ENCODE data around the gene PTPRN2. TPM values are rescaled to one million over a fixed set of nuclear protein-coding genes. Genes with fewer than 3 reads are reported as not detected.
"Not testable (repeated sequence)": the region's sequence is repeated elsewhere in the genome, so short reads cannot be mapped to it uniquely, and the experiment has no call there.

The PTPRN2 gene
- total RNA-seq, 8 experiments from 2014 or later = 0.10 to 19.7 (median 10.8) TPM; not detected in 1

DNA sequence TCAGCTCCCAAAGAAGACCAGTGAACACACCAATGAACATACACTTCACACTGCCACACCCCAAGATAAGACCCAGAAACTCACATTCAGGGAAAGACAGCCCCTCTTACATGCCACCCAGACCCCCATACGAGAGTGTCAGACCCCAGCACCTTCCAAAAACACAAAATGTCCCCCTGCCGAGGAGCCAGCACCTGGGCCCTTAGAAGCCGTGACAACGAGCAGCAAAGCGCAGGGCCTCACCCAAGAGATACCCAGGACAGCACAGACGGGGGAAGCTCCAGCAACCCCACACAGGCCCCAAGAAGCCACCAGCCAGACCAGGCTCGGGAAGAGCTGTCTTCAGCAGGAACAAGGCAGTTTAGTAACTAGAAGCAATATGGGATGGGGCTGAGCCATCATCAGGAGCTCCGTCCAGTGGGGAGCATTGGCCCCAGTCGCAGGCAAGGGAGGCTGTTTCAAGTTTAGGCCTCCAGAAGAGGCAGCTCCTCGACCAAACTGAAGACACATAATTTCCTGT, 243.6 kb downstream of the PTPRN2 start:
- no peak overlapping the region for H3K27ac ChIP-seq
- no peaks in the 10 kb centered on the region for H3K4me1 ChIP-seq (replicated peaks in 1 of 2)
- 49 to 80% (median 64%) methylated on average over 1 to 4 of the region's 10 CpGs; no CpG with 5 or more reads in 7 of the 10 experiments for WGBS, 10 experiments
- in situ Hi-C loops (cut with MboI; ENCODE audit: low pct_unique_long_range_greater_than_20kb in 2 of 9, low sequenced_read_pairs in 9 of 9, unreplicated experiment in 9 of 9) = no loop called here
- no peak for ATAC-seq (replicated peaks in 6 of 8)
- no peak overlapping the region for H3K4me3 ChIP-seq

DNA sequence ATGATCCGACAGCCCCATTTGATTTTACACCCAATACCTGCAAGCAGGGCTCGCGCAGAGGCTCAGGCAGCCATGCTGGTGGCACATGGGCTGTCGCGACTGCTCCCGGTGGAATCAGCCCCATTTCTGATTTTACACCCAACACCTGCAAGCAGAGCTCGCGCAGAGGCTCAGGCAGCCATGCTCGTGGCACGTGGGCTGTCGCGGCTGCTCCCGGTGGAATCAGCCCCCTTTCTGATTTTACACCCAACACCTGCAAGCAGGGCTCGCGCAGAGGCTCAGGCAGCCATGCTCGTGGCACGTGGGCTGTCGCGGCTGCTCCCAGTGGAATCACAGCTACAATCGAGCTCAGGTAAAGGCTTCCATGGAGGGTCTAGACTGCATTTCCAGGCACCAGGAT, 244.1 kb downstream of the PTPRN2 start:
- Histone ChIP-seq H3K4me1 (replicated peaks in 1 of 2) (no peaks in the 10 kb centered on the region), H3K4me3 (no peak overlapping the region), H3K27ac (no peak overlapping the region)
- in situ Hi-C loops (cut with MboI; ENCODE audit: low pct_unique_long_range_greater_than_20kb in 2 of 9, low sequenced_read_pairs in 9 of 9, unreplicated experiment in 9 of 9) = no loop called here
- ATAC-seq (replicated peaks in 6 of 8) = no peak
- 60 to 91% (median 83%) methylated on average over 1 to 12 of the region's 20 CpGs; no CpG with 5 or more reads in 2 of the 10 experiments for WGBS, 10 experiments

DNA sequence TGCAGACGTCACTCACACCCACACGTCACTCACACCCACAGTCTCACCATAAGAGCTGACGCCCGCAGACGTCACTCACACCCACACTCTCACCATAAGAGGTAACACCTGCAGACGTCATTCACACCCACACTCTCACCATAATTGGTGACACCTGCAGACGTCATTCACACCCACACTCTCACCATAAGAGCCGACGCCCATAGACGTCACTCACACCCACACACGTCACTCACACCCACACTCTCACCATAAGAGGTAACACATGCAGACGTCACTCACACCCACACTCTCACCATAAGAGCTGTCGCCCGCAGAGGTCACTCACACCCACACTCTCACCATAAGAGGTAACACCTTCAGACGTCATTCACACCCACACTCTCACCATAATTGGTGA, 246.5 kb downstream of the PTPRN2 start:
- in situ Hi-C loops (cut with MboI; ENCODE audit: low pct_unique_long_range_greater_than_20kb in 2 of 9, low sequenced_read_pairs in 9 of 9, unreplicated experiment in 9 of 9); H3K4me3 ChIP-seq; ATAC-seq (replicated peaks in 6 of 8); H3K27ac ChIP-seq; H3K4me1 ChIP-seq (replicated peaks in 1 of 2): not testable (repeated sequence)
- 80% methylated on average over 2 of the region's 15 CpGs; no CpG with 5 or more reads in 9 of the 10 experiments for WGBS, 10 experiments

DNA sequence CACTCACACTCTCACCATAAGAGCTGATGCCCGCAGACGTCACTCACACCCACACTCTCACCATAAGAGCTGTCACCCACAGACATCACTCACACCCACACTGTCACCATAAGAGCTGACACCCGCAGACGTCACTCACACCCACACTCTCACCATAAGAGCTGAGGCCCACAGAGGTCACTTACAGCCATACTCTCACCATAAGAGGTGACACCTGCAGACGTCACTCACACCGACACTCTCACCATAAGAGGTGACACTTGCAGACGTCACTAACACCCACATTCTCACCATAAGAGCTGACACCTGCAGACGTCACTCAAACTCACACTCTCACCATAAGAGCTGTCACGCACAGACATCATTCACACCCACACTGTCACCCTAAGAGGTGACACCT, 250.7 kb downstream of the PTPRN2 start:
- H3K27ac ChIP-seq; H3K4me1 ChIP-seq (replicated peaks in 1 of 2); H3K4me3 ChIP-seq; in situ Hi-C loops (cut with MboI; ENCODE audit: low pct_unique_long_range_greater_than_20kb in 2 of 9, low sequenced_read_pairs in 9 of 9, unreplicated experiment in 9 of 9); ATAC-seq (replicated peaks in 6 of 8): not testable (repeated sequence)
- 32 to 100% (median 80%) methylated on average over 1 to 5 of the region's 9 CpGs; no CpG with 5 or more reads in 7 of the 10 experiments for WGBS, 10 experiments

DNA sequence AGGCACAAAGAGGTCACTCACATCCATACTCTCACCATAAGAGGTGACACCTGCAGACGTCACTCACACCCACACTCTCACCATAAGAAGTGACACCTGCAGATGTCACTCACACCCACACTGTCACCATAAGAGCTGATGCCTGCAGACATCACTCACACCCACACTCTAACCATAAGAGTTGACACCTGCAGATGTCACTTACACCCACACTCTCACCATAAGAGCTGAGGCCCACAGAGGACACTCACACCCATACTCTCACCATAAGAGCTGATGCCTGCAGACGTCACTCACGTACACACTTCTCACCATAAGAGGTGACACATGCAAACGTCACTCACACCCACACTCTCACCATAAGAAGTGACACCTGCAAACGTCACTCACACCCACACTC, 255.1 kb downstream of the PTPRN2 start:
- H3K4me1 ChIP-seq (replicated peaks in 1 of 2); ATAC-seq (replicated peaks in 6 of 8); H3K4me3 ChIP-seq; in situ Hi-C loops (cut with MboI; ENCODE audit: low pct_unique_long_range_greater_than_20kb in 2 of 9, low sequenced_read_pairs in 9 of 9, unreplicated experiment in 9 of 9); H3K27ac ChIP-seq: not testable (repeated sequence)
- 0 to 40% (median 17%) methylated on average over 1 of the region's 5 CpGs; no CpG with 5 or more reads in 6 of the 10 experiments for WGBS, 10 experiments

DNA sequence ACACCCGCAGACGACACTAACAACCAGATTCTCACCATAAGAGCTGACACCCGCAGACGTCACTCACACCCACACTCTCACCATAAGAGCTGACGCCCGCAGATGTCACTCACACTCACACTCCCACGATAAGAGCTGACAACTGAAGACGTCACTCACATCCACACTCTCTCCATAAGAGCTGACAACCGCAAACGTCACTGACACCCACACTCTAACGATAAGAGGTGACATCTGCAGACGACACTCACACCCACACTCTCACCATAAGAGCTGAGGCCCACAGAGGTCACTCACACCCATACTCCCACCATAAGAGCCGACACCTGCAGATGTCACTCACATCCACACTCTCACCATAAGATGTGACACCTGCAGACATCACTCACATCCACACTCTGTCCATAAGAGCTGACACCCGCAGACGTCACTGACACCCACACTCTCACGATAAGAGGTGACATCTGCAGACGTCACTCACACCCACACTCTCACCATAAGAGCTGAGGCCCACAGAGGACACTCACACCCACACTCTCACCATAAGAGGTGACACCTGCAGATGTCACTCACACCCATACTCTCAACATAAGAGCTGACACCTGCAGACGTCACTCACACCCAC, 255.7 kb downstream of the PTPRN2 start:
- ATAC-seq (replicated peaks in 6 of 8); H3K27ac ChIP-seq; H3K4me1 ChIP-seq (replicated peaks in 1 of 2); H3K4me3 ChIP-seq; in situ Hi-C loops (cut with MboI; ENCODE audit: low pct_unique_long_range_greater_than_20kb in 2 of 9, low sequenced_read_pairs in 9 of 9, unreplicated experiment in 9 of 9): not testable (repeated sequence)
- 0 to 85% (median 17%) methylated on average over 1 to 15 of the region's 18 CpGs; no CpG with 5 or more reads in 3 of the 10 experiments for WGBS, 10 experiments

DNA sequence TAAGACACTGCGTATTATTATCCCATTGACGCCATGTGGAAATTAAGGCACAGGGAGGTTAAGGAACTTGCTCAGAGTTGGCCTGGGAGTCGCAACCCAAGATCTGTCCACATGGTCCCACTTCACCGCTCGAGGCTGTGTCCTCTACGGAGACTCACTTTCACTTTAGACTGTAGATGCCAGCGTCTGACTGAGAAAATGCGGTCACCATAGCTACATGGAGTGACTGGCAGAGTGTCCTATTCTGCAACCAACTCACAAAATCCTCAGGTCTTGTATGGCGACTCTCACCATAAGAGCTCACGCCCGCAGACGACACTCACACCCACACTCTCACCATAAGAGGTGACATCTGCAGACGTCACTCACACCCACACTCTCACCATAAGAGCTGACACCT, 257.9 kb downstream of the PTPRN2 start:
- H3K4me1 ChIP-seq (replicated peaks in 1 of 2) = peaks cover 0 to 12% of the 10 kb centered on the region in 2 donors
- H3K4me3 ChIP-seq = no peak overlapping the region
- no peak for ATAC-seq (replicated peaks in 6 of 8)
- in situ Hi-C loops (cut with MboI; ENCODE audit: low pct_unique_long_range_greater_than_20kb in 2 of 9, low sequenced_read_pairs in 9 of 9, unreplicated experiment in 9 of 9) = no loop called here
- no peak overlapping the region for H3K27ac ChIP-seq
- 71 to 100% (median 80%) methylated on average over 1 to 10 of the region's 13 CpGs; no CpG with 5 or more reads in 5 of the 10 experiments for WGBS, 10 experiments

DNA sequence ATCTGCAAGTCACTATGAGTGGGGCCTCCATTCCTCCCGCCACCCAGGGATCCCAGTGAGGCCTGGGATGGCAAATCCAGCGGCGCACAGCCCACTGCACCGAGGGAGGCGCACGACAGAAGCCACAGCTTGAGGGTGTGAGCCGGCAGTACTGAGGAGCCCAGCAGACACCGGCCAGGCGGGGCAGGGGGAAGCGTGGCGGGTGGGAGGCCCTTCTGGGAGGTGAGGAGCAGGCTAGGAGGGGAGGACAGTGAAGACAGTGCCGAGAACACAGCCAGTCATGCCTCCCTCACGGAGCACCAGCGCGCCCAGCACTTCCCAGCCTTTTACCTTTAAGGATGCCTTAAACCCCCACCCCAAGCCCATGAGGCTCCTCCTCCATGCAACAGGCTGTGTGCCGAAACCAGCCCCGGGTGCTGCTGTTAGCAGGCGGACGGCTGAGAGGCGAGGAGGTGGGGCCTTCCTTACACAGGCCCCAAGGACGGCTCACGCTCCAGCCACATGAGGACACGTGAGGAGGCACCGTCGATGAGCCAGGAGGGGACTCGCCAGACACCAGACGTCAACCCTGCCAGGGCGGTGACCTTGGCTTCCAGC, 258.5 kb downstream of the PTPRN2 start:
- peaks cover 0 to 12% of the 10 kb centered on the region in 2 donors for H3K4me1 ChIP-seq (replicated peaks in 1 of 2)
- H3K27ac ChIP-seq = no peak overlapping the region
- in situ Hi-C loops (cut with MboI; ENCODE audit: low pct_unique_long_range_greater_than_20kb in 2 of 9, low sequenced_read_pairs in 9 of 9, unreplicated experiment in 9 of 9) = no loop called here
- 17 to 83% (median 32%) methylated on average over 1 to 7 of the region's 28 CpGs; no CpG with 5 or more reads in 5 of the 10 experiments for WGBS, 10 experiments
- no peak for ATAC-seq (replicated peaks in 6 of 8)
- no peak overlapping the region for H3K4me3 ChIP-seq

DNA sequence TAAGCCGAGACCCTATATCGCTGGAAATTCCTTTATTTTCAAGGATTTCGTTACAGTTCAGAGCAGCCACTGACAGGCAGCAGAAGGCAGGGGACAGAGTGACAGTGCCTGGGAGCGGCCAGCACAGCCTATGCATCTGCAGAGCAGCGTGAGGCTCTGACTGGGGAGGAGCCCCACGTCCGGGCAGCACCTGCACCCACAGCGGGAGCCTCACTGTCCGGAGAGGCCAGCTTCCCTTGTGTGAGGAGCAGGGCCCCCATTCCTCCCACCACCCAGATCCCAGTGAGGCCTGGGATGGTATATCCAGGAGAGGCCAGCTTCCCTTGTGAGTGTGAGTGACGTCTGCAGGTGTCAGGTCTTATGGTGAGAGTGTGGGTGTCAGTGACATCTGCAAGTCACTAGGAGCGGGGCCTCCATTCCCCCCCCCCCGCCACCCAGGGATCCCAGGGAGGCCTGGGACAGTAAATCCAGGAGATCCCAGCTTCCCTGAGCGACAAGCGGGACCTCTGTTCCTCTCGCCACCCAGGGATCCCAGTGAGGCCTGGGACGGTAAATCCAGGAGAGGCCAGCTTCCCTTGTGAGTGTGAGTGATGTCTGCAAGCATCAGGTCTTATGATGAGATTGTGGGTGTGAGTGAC, 259.1 kb downstream of the PTPRN2 start:
- H3K4me3 ChIP-seq = no peak overlapping the region
- H3K27ac ChIP-seq = no peak overlapping the region
- WGBS, 10 experiments = 17 to 66% (median 44%) methylated on average over 1 to 4 of the region's 16 CpGs; no CpG with 5 or more reads in 4 of the 10 experiments
- peaks cover 0 to 12% of the 10 kb centered on the region in 2 donors for H3K4me1 ChIP-seq (replicated peaks in 1 of 2)
- in situ Hi-C loops (cut with MboI; ENCODE audit: low pct_unique_long_range_greater_than_20kb in 2 of 9, low sequenced_read_pairs in 9 of 9, unreplicated experiment in 9 of 9) = no loop called here
- peak in 1 of 8 experiments; percentile 20 for ATAC-seq (replicated peaks in 6 of 8)

DNA sequence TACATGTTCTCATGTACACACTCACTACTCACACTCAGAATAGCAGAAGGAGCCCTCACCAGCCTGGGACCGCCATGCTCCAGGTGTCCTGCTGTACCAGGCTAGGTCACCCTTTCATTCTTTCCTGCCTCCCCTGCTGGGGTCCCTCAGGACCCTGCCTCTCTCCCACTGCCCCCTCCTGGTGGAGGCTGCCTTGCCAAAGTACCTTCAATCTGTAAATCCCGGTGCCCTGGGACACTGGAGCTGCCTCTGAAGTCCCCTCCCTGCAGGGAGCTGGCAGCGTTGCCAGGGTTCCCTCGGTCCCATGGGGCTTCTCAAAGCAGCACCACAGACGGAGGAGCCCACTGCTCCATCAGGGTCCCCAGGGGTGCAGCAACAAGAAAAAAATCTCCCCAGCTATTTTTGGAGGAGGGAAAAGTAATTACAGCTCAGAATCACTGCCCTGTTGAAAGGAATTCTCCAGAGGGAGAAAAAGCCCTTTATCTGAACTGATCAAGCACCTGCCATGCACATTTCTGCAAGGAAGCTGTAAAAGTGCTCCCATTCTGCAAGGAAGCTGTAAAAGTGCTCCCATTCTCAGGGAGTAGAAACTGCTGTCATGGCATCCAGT, 259.9 kb downstream of the PTPRN2 start:
- Histone ChIP-seq H3K4me1 (replicated peaks in 1 of 2) (peaks cover 0 to 12% of the 10 kb centered on the region in 2 donors), H3K4me3 (no peak overlapping the region), H3K27ac (no peak overlapping the region)
- 10 to 80% (median 29%) methylated on average over 1 to 4 of the region's 5 CpGs; no CpG with 5 or more reads in 4 of the 10 experiments for WGBS, 10 experiments
- in situ Hi-C loops (cut with MboI; ENCODE audit: low pct_unique_long_range_greater_than_20kb in 2 of 9, low sequenced_read_pairs in 9 of 9, unreplicated experiment in 9 of 9) = no loop called here
- no peak for ATAC-seq (replicated peaks in 6 of 8)

DNA sequence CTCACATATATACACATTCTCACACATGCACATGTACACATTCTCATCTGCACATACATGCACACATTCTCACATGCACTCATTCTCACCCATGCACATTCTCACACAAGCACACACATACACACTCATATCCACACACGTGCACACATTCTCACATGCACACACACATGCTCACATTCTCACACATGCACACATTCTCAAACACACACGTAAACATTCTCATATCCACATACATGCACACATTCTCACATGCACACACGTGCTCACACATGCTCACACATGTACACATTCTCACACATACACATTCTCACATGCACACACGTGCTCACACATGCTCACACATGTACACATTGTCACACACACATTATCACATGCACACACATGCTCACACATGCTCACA, 260.6 kb downstream of the PTPRN2 start:
- in situ Hi-C loops (cut with MboI; ENCODE audit: low pct_unique_long_range_greater_than_20kb in 2 of 9, low sequenced_read_pairs in 9 of 9, unreplicated experiment in 9 of 9) = no loop called here
- peaks cover 0 to 12% of the 10 kb centered on the region in 2 donors for H3K4me1 ChIP-seq (replicated peaks in 1 of 2)
- WGBS, 10 experiments = 0 to 93% (median 27%) methylated on average over 2 to 4 of the region's 4 CpGs; no CpG with 5 or more reads in 1 of the 10 experiments
- no peak overlapping the region for H3K4me3 ChIP-seq
- H3K27ac ChIP-seq = no peak overlapping the region
- no peak for ATAC-seq (replicated peaks in 6 of 8)

DNA sequence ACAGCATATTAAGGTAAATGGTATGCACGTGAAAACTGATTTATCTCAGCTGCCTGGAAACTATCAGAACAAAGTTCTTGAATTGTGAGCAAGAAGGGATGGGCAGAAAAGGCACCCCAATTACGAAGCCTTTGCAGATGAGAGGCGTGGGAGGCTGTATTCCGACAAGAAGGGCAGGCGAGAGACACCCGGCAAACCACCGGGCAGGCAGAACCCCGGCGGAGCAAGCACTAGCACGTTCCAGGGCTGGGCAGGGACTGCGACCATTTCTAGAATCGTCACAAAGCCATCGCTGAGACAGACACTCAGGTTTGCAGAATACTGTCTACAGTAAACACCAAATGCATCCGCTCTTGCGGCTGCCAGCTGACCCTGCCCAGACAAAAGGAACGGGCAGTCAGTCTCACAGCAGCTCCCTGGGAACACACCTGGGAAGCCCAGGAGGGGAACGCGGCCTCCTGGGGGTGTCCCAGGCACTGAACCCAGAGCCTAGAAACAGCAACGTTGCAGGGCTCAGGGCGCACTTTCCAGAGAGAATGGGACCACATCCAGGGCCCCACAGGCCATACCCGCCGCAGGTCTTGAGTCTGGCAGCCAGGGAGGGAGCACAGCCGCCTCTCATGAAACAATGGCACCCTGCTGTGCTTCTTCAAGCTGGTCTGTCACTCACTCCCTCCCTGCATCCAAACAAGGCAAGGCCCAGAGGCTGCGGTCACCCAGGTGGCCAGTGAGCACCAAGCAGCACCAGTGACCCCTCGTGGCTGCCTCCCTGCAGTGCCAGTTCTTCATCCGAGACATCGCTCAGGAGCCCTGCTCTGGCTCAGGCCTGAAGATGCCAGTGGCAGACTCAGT, 261.9 kb downstream of the PTPRN2 start:
- ATAC-seq (replicated peaks in 6 of 8) = peak in 5 of 8 experiments; percentile 40 to 96 (median 77)
- in situ Hi-C loops (cut with MboI; ENCODE audit: low pct_unique_long_range_greater_than_20kb in 2 of 9, low sequenced_read_pairs in 9 of 9, unreplicated experiment in 9 of 9) = no loop called here
- H3K4me3 ChIP-seq = no peak overlapping the region
- 7 to 58% (median 40%) methylated on average over 1 to 15 of the region's 27 CpGs; no CpG with 5 or more reads in 3 of the 10 experiments for WGBS, 10 experiments
- peaks cover 0 to 12% of the 10 kb centered on the region in 2 donors for H3K4me1 ChIP-seq (replicated peaks in 1 of 2)
- no peak overlapping the region for H3K27ac ChIP-seq
